NB4 (cell line): ENCODE measurements around the gene DNAAF5.

Source experiments
- DNase-seq: peaks from one replicate; pipeline ENCODE4 v3.0.0; 2010; ENCODE audit warnings: low read depth
- H3K4me3 ChIP-seq: one replicate; pipeline ENCODE4 v1.5.1; 2011; ENCODE audit warnings: mild to moderate bottlenecking, low read depth, low read length, moderate library complexity
- CTCF ChIP-seq: IDR thresholded peaks from one replicate; pipeline ENCODE4 v1.5.1; 2012; ENCODE audit warnings: low read depth, low read length
- MAX ChIP-seq: IDR thresholded peaks from 2 replicates; pipeline ENCODE4 v1.6.1; 2011; ENCODE audit warnings: low read depth, low read length
- MYC ChIP-seq: IDR thresholded peaks from 2 replicates; pipeline ENCODE4 v1.6.1; 2011; ENCODE audit warnings: low read depth, low read length
- POLR2A ChIP-seq: IDR thresholded peaks from 2 replicates; pipeline ENCODE4 v1.6.1; 2011; ENCODE audit warnings: mild to moderate bottlenecking; ENCODE audit not compliant: insufficient read length; ENCODE audit errors: extremely low read depth

The DNAAF5 gene

GRCh38 chr7:683526-684205 lies 42.8 kb upstream of the DNAAF5 start:
- no peak for DNase-seq
- TF ChIP-seq CTCF (no peak), MYC (no peak), POLR2A (no peak), MAX (no peak)
- no peak overlapping the region for H3K4me3 ChIP-seq

GRCh38 chr7:684416-684815 lies 42.1 kb upstream of the DNAAF5 start:
- no peak for TF ChIP-seq POLR2A
- TF ChIP-seq CTCF, result no peak
- TF ChIP-seq MAX, result no peak
- TF ChIP-seq MYC, result no peak
- DNase-seq, result no peak

GRCh38 chr7:685540-685939 lies 41.0 kb upstream of the DNAAF5 start:
- no peak for TF ChIP-seq MAX
- no peak for TF ChIP-seq POLR2A
- TF ChIP-seq MYC, result no peak
- TF ChIP-seq CTCF, result no peak
- DNase-seq, result no peak
- no peak overlapping the region for H3K4me3 ChIP-seq

More at GRCh38 chr7:684416-684815, 42.1 kb upstream of the DNAAF5 start:
- H3K4me3 ChIP-seq, result no peak overlapping the region

GRCh38 chr7:690478-691360 lies 35.8 kb upstream of the DNAAF5 start:
- TF ChIP-seq MAX, result no peak
- TF ChIP-seq MYC, result no peak
- TF ChIP-seq POLR2A, result no peak
- TF ChIP-seq CTCF, result no peak
- no peak for DNase-seq
- H3K4me3 ChIP-seq, result no peak overlapping the region

- no peak for TF ChIP-seq MAX
- no peak for TF ChIP-seq MYC
- TF ChIP-seq POLR2A, result no peak
- TF ChIP-seq CTCF, result no peak
- H3K4me3 ChIP-seq, result no peak overlapping the region
- no peak for DNase-seq
Observed at GRCh38 chr7:691361-692045, 35.0 kb upstream of the DNAAF5 start.
